ENCODE results near the gene RBM3. TPM values are rescaled to one million over a fixed set of nuclear protein-coding genes. Genes with fewer than 3 reads are reported as not detected.
A peak's percentile ranks its signal among the peaks of the same experiment; 100 is the strongest.
"Not testable (repeated sequence)": the region's sequence is repeated elsewhere in the genome, so short reads cannot be mapped to it uniquely, and the experiment has no call there.

The RBM3 gene
- total RNA-seq = 248 and 261 TPM in 2 replicates
- long read RNA-seq, transcript RBM3-203 (7 exons, 2,162 nt) = major isoform, 424 of 464 reads
- long read RNA-seq, partial matches to known transcripts = 16 of 464 reads
- long read RNA-seq, other reads (novel, unspliced or antisense) = 17 of 464 reads

- Mint-ChIP-seq H3K9me3 (no peaks in the 10 kb centered on the region), H3K27ac (ENCODE audit: unreplicated experiment) (peak within 1 kb of the TSS; percentile 100), H3K4me3 (peak within 1 kb of the TSS; percentile 99), H3K27me3 (ENCODE audit: low read depth) (no peaks in the 10 kb centered on the region), H3K4me1 (peaks cover 20% of the 10 kb centered on the region), H3K36me3 (ENCODE audit: low read depth) (peaks cover 16% of the 10 kb centered on the region)
- peak; percentile 53 for TF ChIP-seq CTCF (conservative IDR thresholded peaks at IDR 0.05)
- peak; percentile 67 for DNase-seq (ENCODE audit: low read depth, low spot score)
These were observed at the start of gene RBM3 for GRCh38 chrX:48574270-48575266. TSS of gene RBM3 (plus strand) at chrX:48574484. CDS start at chrX:48575181, 697 bp downstream.

GRCh38 chrX:48525853-48526252 lies 48.4 kb upstream of the RBM3 start:
- Mint-ChIP-seq H3K4me3 (peak overlapping the region; percentile 31), H3K4me1 (peaks cover 18% of the 10 kb centered on the region), H3K36me3 (ENCODE audit: low read depth) (peaks cover 21% of the 10 kb centered on the region)
- H3K27ac Mint-ChIP-seq (ENCODE audit: unreplicated experiment); H3K9me3 Mint-ChIP-seq; DNase-seq (ENCODE audit: low read depth, low spot score); H3K27me3 Mint-ChIP-seq (ENCODE audit: low read depth): not testable (repeated sequence)

GRCh38 chrX:48530736-48531135 lies 43.5 kb upstream of the RBM3 start:
- peaks cover 5% of the 10 kb centered on the region for H3K4me1 Mint-ChIP-seq
- H3K36me3 Mint-ChIP-seq (ENCODE audit: low read depth) = peaks cover 21% of the 10 kb centered on the region
- TF ChIP-seq CTCF (conservative IDR thresholded peaks at IDR 0.05) = no peak
- H3K4me3 Mint-ChIP-seq = no peak overlapping the region
- H3K27ac Mint-ChIP-seq (ENCODE audit: unreplicated experiment) = no peak overlapping the region
- DNase-seq (ENCODE audit: low read depth, low spot score) = no peak
- H3K9me3 Mint-ChIP-seq = peaks cover 9% of the 10 kb centered on the region
- no peaks in the 10 kb centered on the region for H3K27me3 Mint-ChIP-seq (ENCODE audit: low read depth)

- Mint-ChIP-seq H3K4me3 (no peak overlapping the region), H3K9me3 (peaks cover 9% of the 10 kb centered on the region), H3K27ac (ENCODE audit: unreplicated experiment) (peak overlapping the region; percentile 28), H3K27me3 (ENCODE audit: low read depth) (no peaks in the 10 kb centered on the region), H3K36me3 (ENCODE audit: low read depth) (peaks cover 18% of the 10 kb centered on the region), H3K4me1 (peaks cover 3% of the 10 kb centered on the region)
- TF ChIP-seq CTCF (conservative IDR thresholded peaks at IDR 0.05) = no peak
- DNase-seq (ENCODE audit: low read depth, low spot score) = no peak
These were observed 42.8 kb upstream of the RBM3 start for GRCh38 chrX:48531358-48531959.

GRCh38 chrX:48532161-48532560 lies 42.1 kb upstream of the RBM3 start:
- no peak for DNase-seq (ENCODE audit: low read depth, low spot score)
- Mint-ChIP-seq H3K36me3 (ENCODE audit: low read depth) (peaks cover 15% of the 10 kb centered on the region), H3K9me3 (peaks cover 9% of the 10 kb centered on the region), H3K4me3 (no peak overlapping the region), H3K27ac (ENCODE audit: unreplicated experiment) (no peak overlapping the region), H3K4me1 (no peaks in the 10 kb centered on the region), H3K27me3 (ENCODE audit: low read depth) (no peaks in the 10 kb centered on the region)
- TF ChIP-seq CTCF (conservative IDR thresholded peaks at IDR 0.05) = no peak

All from neural crest cell (in vitro differentiated cells).